ENCODE results near the gene DUSP28.

- TF ChIP-seq EP300 (IDR thresholded peaks at IDR 0.05; ENCODE audit: low read depth) (no peak), CTCF (IDR thresholded peaks at IDR 0.05) (no peak), POLR2AphosphoS5 (IDR thresholded peaks at IDR 0.05) (no peak), POLR2A (IDR thresholded peaks at IDR 0.05) (no peak)
Measured at GRCh38 chr2:240590681-240591111, 30.5 kb downstream of the DUSP28 start.

Data from transverse colon (tissue), 4 donors.